Measurements from ENCODE around the gene DAO.

DAO gene

GRCh38 chr12:108918960-108919642, 39.2 kb downstream of the DAO start:
- no peak for DNase-seq (ENCODE audit: low read depth in 2 of 2)

DNA sequence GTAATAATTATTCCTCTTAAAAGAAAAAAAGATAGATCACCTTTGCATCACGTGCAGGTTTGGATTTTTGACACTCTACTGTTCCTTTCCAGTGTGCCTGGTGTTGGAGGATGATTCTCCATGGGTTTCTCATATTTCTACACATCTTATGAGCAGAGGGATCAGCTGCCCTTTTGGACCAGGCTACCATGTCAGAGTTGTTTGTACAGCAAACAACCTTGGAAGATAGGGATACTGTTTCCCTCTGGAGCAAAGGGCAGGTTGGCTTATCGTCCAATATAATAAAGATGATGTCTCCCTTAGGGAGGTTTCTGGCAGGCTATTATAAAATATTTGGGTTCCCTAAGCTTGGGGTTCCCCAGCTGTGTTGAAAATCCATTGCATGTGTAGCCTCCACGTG, 42.1 kb downstream of the DAO start:
- no peak for DNase-seq (ENCODE audit: low read depth in 2 of 2)

- DNase-seq (ENCODE audit: low read depth in 2 of 2) = no peak
Measured at GRCh38 chr12:108922918-108923317, 43.0 kb downstream of the DAO start.

GRCh38 chr12:108928695-108929094, 48.8 kb downstream of the DAO start:
- no peak for DNase-seq (ENCODE audit: low read depth in 2 of 2)

- no peak for DNase-seq (ENCODE audit: low read depth in 2 of 2)
Measured at GRCh38 chr12:108930155-108930554, 50.3 kb downstream of the DAO start.

- DNase-seq (ENCODE audit: low read depth in 2 of 2) = no peak
Measured at GRCh38 chr12:108930756-108931155, 50.9 kb downstream of the DAO start.

- no peak for DNase-seq (ENCODE audit: low read depth in 2 of 2)
Measured at GRCh38 chr12:108933949-108934348, 54.1 kb downstream of the DAO start.

DNA sequence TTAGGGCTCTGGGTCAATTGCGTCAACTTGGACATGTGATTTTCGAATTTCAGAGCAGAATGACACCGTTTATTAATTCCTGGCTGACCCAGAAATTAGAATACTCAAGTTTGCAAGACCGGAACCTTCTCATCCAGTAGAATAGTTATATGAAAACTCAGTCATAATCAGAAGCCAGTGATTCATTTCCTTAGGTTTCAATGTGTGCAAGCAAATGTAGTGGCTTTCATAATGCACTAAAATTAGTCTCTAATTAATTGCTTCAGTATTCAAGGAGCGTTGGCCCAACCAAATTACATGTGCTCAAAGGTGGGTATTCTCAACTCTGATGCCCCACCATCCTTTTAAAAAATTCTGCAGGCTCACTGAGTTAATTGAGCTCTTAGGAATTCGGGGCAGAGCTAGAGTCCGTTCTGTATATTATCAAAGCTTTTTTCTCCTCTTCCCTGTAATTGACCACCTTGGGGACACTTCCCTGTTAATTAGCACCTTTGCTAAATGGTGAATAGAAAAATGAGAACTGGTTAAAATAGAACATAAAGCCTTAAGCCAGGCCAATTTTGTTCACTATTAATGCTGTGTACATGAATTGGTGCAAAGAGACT, 55.4 kb downstream of the DAO start:
- DNase-seq (ENCODE audit: low read depth in 2 of 2) = no peak

- no peak for DNase-seq (ENCODE audit: low read depth in 2 of 2)
Measured at GRCh38 chr12:108938247-108938924, 58.5 kb downstream of the DAO start.

GRCh38 chr12:108939594-108939993, 59.7 kb downstream of the DAO start:
- DNase-seq (ENCODE audit: low read depth in 2 of 2) = no peak

DNA sequence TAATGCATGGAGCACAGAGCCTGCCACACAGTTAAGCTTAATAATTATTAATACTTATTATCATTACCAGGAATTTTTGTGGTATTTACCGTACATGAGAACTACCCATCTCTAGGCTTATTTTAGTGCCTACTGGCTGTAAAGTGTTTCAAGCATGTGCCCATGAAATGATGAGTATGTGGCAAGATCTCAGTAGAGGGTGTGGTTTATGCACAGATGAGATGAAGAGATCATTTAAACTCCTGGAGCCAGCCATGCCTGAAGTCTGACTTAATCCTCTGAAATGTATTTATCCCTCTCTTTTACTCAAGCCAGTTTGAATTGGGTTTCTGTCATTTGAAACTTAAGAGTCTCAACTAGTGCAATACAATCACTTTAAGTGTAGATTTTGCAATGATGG, 60.2 kb downstream of the DAO start:
- DNase-seq (ENCODE audit: low read depth in 2 of 2) = no peak

DNA sequence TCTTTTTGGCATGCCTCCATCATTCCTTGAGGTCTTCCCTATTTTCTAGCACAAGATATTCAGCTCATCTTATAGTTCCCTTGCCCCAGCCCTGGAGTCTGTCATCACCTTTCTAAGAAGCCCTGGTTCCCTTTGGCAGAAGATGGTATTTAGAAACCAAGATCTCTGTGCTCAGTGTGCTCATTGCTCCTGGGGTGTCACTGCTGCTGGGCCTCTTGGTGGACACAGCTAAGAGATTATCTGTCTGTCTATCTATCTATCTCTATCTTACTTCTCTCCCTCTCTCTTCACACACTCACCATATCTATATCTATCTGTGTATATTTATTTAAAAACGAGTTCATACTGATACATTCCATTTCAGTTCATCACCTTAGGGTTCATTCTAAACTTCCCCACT, 67.2 kb downstream of the DAO start:
- no peak for DNase-seq (ENCODE audit: low read depth in 2 of 2)

- DNase-seq (ENCODE audit: low read depth in 2 of 2) = no peak
Measured at GRCh38 chr12:108948367-108948766, 68.5 kb downstream of the DAO start.

GRCh38 chr12:108949976-108950375, 70.1 kb downstream of the DAO start:
- DNase-seq (ENCODE audit: low read depth in 2 of 2) = no peak

All from activated CD8-positive, alpha-beta memory T cell treated with anti-CD3 and anti-CD28 coated beads for 4 hours (primary cell).